ENCODE measurements around the gene VEGFA.

- TF ChIP-seq EZH2phosphoT487 (IDR thresholded peaks at IDR 0.05; ENCODE audit: low read depth, severe bottlenecking, unreplicated experiment) (no peak), EZH2 (IDR thresholded peaks at IDR 0.05; ENCODE audit: borderline replicate concordance) (no peak)
- TF ChIP-seq, protein P1, sequence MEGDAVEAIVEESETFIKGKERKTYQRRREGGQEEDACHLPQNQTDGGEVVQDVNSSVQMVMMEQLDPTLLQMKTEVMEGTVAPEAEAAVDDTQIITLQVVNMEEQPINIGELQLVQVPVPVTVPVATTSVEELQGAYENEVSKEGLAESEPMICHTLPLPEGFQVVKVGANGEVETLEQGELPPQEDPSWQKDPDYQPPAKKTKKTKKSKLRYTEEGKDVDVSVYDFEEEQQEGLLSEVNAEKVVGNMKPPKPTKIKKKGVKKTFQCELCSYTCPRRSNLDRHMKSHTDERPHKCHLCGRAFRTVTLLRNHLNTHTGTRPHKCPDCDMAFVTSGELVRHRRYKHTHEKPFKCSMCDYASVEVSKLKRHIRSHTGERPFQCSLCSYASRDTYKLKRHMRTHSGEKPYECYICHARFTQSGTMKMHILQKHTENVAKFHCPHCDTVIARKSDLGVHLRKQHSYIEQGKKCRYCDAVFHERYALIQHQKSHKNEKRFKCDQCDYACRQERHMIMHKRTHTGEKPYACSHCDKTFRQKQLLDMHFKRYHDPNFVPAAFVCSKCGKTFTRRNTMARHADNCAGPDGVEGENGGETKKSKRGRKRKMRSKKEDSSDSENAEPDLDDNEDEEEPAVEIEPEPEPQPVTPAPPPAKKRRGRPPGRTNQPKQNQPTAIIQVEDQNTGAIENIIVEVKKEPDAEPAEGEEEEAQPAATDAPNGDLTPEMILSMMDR (IDR thresholded peaks at IDR 0.05; ENCODE audit: poor library complexity): no peak
Observed at GRCh38 chr6:43784049-43784855, 14.2 kb downstream of the VEGFA start.

All from hepatocyte (in vitro differentiated cells).